Pulmonary artery endothelial cell (primary cell): ENCODE data around the gene FGD2. TPM values are rescaled to one million over a fixed set of nuclear protein-coding genes. Genes with fewer than 3 reads are reported as not detected.
A peak's percentile ranks its signal among the peaks of the same experiment; 100 is the strongest.

Experiments
- DNase-seq: peaks from one replicate; pipeline ENCODE4 v3.0.0-alpha.2; 2011; ENCODE audit warnings: low read depth, low spot score
- total RNA-seq: library from RNA; depleted of rRNA; stranded (reverse); fragments of >200 nt; gene quantifications from 2 replicates; pipeline ENCODE4 v1.2.3, GENCODE V29; 2014

Gene FGD2
- total RNA-seq, 1 donor from 2014 or later, result not detected

GRCh38 chr6:37017606-37018197, 12.2 kb downstream of the FGD2 start:
- DNase-seq, result no peak

DNA sequence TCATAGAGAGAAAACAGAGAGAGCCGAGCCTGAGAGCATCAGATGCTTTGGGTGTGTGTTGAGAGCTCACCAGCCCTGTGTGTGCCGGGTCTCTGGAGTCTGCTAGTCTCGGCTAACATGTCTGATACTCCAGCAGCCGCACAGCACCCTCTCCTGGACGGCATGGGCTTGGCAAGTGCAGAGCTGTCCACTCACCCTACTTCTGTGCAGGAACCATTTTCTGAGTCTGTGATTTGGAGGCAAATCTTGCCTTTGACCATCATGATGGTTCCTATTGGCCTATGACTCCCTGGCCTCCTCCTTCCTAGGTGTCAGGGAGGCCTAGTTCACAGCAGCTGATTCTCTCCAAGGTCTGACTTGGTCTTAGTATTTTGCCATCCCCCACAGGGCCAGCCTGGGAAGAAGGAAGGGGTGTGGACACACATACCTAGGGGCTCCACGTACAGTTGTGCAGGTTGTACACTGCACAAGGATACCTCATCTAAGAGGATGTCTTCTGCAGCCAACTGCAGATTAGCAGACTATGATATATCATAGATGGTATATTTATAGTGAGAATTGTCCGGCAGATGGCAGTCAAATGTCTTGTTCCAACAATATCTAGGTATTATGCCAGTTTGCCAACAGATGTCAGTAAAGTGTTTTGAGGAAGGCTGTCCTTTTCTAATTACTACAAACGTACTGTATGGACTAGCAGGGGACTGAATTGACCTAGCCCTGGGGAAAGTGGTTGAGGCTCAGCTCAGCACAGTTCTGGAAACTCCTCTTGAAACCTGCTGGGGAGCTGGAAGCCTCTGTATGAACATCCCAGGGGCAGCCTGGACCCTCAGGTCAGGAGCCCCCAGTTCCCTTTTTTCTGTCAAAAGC, 13.0 kb downstream of the FGD2 start:
- DNase-seq, result peak; percentile 53

- no peak for DNase-seq
Observed at GRCh38 chr6:37019065-37019450, 13.6 kb downstream of the FGD2 start.

DNA sequence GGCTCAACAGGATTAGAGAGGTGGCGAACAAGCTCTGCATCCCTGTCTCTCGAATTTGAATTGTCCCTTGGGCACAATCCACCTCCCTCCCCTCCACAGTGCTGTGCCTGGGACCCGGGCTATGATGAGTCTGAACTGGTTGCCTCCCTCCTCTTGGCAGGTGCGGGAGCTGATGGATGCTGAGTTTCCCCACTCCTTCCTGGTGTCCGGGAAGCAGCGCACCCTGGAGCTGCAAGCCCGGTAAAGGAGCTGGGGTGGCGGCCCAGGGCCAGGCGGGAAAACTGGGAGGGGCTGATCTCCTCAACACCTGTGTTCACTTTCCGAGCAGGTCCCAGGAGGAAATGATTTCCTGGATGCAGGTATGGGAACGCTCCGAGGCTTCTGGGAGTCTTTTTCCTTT, 14.9 kb downstream of the FGD2 start:
- no peak for DNase-seq

DNA sequence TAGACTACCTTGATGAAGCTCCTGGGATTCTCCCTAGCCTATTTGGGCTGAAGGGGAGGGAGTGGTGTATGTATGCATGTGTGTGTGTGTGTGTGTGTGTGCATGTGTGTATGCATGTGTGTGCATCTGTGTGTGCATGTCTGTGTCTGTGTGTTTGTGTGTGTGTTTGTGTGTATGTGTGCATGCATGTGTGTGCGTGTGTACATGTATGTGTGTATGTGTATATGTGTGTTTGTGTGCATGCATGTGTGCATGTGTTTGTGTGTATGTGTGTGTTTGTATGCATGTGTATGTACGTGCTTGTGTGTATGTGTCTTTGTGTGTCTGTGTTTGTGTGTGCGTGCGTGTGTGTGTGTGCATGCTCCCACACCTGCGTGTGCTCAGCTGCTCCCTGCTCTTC, 15.4 kb downstream of the FGD2 start:
- no peak for DNase-seq

- DNase-seq, result no peak
Observed at GRCh38 chr6:37021356-37022129, 16.1 kb downstream of the FGD2 start.

DNA sequence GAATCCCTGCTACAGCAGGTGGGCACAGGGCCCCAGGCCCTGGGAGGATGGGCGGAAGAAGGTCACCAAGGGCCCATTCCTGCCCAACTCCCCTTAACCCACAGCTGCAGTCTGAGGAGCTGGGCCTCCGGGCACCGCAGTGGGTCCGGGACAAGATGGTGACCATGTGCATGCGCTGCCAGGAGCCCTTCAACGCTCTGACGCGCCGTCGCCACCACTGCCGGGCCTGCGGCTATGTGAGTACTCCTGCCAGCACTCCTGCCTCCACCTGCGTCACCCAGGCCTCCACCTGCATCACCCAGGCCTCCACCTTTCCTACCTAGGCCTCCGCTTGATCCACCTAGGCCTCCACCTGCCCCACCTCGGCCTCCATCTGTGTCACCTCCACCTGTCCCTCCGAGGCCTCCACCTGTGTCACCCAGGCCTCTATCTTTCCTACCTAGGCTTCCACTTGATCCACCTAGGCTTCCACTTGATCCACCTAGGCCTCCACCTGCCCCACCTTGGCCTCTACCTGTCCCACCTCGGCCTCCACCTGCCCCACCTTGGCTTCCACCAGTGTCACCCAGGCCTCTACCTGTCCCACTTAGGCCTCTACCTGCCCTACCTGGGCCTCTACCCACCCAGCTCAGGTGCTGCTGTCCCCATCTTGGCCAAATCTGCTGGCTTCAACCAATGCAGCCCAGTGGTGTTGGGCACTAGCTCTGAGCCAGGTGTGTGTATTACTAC, 16.8 kb downstream of the FGD2 start:
- DNase-seq, result no peak

- DNase-seq, result no peak
Observed at GRCh38 chr6:37024656-37025337, 19.3 kb downstream of the FGD2 start.

DNA sequence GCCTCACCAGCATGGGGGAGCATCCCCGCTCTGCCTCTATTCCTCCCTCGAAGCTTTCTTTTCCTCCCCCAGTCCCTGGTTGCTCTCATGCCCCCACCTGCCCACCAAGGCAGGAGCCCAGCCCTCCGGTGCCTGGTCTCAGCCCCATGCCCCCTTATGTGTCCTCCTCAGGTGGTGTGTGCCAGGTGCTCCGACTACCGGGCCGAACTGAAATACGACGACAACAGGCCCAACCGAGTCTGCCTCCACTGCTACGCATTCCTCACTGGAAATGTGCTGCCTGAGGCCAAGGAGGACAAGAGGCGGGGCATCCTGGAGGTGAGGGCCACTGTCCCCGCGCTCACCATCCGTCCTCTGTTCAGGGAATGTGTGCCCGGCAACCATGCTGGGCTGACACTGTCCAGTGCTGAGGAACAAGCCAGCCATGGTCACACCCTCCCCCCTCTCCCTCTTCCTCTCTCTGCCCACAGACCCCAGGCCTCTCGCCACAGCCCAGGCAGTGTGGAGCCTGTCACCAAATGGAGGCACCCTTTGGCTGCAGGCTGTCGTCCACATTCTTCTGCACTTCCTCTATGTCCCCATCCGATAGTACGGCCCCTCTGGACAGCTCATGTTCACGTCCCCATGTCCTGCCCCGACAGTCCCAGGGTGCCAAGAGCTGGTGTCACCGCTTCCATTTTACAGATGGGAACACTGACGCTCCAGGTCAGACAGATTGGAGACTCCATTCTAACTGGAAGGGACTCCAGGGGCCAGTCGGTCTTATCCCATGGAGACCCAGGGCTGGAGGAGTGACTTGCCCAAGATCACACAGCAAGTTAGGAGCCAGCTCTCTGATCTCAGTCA, 20.4 kb downstream of the FGD2 start:
- no peak for DNase-seq

DNA sequence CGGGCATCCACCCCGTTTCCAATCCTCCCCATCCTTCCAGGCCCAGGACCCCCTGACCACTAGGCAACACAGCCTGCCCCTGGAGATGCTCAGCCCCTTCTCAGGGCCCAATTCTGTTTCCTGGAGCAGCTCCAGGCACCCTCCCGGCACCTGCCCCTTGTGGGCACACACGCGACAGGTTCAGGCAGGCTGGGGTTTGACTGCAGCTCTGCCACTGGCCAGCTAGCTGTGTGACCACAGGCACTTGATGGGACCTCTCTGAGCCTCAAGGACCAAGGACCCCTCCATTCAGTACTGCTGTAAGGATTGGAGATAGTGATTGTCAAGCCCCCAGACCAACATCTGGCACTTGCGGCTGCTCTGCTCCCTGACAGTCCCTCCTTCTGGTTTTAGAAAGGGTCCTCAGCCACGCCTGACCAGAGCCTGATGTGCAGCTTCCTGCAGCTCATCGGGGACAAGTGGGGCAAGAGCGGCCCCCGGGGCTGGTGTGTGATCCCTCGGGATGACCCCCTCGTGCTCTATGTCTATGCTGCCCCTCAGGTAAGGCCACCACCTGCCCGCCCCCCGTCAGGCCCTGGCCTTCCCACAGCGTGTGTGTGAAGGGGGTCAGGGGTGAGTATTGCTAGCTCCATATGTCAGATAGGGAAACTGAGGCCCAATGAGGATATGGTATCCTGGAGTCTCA, 21.7 kb downstream of the FGD2 start:
- DNase-seq, result no peak

DNA sequence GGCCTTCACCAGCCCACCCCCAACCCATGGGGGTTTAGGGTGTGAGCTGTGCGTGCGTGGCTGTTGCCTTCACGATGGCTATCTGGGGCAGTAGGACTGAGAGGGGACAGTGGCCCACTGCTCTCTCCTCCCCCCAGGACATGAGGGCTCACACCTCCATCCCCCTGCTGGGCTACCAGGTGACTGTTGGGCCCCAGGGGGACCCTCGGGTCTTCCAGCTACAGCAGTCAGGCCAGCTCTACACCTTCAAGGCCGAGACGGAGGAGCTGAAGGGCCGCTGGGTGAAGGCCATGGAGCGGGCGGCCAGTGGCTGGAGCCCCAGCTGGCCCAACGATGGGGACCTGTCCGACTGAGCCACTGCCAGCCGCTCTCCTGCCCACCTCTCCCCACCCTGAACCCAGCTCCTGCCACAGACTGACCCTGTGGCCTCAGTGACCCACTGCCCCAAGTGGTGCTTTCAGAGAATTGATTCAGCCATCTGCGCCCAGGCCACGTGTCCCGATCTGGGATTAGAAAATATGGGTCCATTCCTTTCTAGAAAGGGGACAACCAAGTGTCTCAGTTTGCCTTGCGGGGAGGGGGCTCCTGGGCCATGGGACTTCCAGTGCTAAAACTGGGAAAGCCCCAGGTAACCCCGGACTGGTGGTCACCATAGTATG, 22.5 kb downstream of the FGD2 start:
- DNase-seq, result no peak

- peak; percentile 44 for DNase-seq
Observed at GRCh38 chr6:37029249-37029971, 24.0 kb downstream of the FGD2 start.

- no peak for DNase-seq
Observed at GRCh38 chr6:37030599-37030998, 25.1 kb downstream of the FGD2 start.

GRCh38 chr6:37032239-37032638, 26.8 kb downstream of the FGD2 start:
- no peak for DNase-seq

- no peak for DNase-seq
Observed at GRCh38 chr6:37033255-37033654, 27.8 kb downstream of the FGD2 start.

DNA sequence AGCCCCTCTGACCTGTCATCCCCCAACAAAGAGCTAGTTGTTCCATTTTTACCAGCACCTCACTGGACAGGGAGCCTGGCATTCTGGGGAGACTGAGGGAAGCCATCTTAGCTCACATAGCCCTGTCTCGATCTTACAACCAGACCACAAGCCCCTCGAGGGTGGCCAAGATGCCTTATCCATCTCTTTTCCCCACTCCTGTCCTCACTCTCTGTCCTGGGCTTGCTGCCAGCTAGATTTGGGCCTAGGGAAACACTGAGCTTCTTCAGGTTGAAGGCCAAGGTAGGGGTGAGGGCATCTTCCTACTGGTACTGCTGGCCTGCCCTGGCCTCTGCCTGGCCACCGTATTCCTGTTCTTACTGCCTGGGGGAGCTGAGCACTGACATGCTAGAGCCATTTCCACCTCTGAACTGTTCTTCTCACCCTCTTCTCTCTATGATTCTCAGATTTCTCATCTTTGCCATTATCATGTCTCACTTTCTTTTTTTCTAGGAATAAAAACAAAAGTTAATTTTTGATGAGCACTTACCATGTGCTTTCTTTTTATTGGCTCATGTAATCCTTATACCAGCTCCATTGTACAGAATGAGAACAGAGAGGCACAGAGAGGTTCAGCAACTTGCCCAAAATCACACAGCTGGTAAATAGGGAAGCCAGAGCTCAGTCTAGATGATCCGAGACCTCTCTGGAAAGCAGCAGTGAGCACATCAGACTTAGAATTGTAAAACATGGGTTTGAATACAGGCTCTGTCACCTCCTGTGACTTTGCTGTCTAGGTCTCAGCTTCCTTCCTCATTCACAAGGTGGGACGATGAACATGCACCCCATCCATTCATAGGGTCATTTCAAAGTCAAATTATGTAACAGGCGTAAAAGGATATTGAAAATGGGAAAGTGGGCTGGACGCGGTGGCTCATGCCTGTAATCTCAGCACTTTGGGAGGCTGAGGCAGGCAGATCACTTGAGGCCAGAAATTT, 28.7 kb downstream of the FGD2 start:
- DNase-seq, result no peak

DNA sequence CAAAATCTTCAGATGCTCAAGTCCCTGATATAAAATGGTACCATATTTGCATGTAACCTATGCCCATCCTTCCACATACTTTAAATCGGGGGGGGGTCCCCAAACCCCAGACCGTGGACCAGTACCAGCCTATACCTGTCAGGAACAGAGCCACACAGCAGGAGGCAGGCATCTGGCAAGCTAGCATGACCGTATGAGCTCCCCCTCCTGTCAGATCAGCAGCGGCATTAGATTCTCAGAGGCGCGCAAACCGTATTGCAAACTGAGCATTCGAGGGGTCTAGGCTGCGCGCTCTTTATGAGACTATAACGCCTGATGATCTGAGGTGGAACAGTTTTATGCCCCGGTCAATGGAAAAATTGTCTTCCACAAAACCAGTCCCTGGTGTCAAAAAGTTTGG, 30.7 kb downstream of the FGD2 start:
- DNase-seq, result no peak
